SK-N-SH treated with all-trans-retinoic acid at 6 μM for 48 hours (cell line): ENCODE data around the gene CD164.

Experiments
- ARNTL ChIP-seq: fragments of 450-650 bp; formaldehyde crosslinking; IDR thresholded peaks from 2 replicates; pipeline ENCODE4 v1.5.0; 2020; ENCODE audit warnings: low read depth, mild to moderate bottlenecking, moderate library complexity, borderline replicate concordance
- ISL1 ChIP-seq: fragments of 250-450 bp; sonication (Bioruptor Pico); IDR thresholded peaks from 2 replicates; pipeline ENCODE4 v2.1.2; 2022; ENCODE audit warnings: mild to moderate bottlenecking, moderate library complexity
- TOX ChIP-seq: fragments of 250-450 bp; sonication (Bioruptor Pico); IDR thresholded peaks from 2 replicates; pipeline ENCODE4 v1.8.0; 2021; ENCODE audit warnings: mild to moderate bottlenecking, moderate library complexity, borderline replicate concordance
- ZC3H10 ChIP-seq: fragments of 250-450 bp; sonication (Bioruptor Pico); IDR thresholded peaks from 2 replicates; pipeline ENCODE4 v1.5.1; 2021; ENCODE audit warnings: mild to moderate bottlenecking, moderate library complexity
- ZFP3 ChIP-seq: fragments of 250-450 bp; sonication (Bioruptor Pico); IDR thresholded peaks from 2 replicates; pipeline ENCODE4 v1.5.0; 2020; ENCODE audit warnings: mild to moderate bottlenecking, moderate library complexity
- TF ChIP-seq, protein P1 (sequence below): fragments of 250-450 bp; sonication (Bioruptor Pico); IDR thresholded peaks from 2 replicates; pipeline ENCODE4 v1.8.0; 2020; ENCODE audit warnings: mild to moderate bottlenecking, moderate library complexity, borderline replicate concordance
- TF ChIP-seq, protein P2 (sequence below): fragments of 250-450 bp; sonication (Bioruptor Pico); IDR thresholded peaks from 2 replicates; pipeline ENCODE4 v1.5.1; 2020; ENCODE audit warnings: low read depth, mild to moderate bottlenecking, moderate library complexity
- TF ChIP-seq, protein P3 (sequence below): fragments of 250-450 bp; sonication (Bioruptor Pico); IDR thresholded peaks from 2 replicates; pipeline ENCODE4 v1.5.0; 2020; ENCODE audit warnings: mild to moderate bottlenecking, moderate library complexity
- TF ChIP-seq, protein P4 (sequence below): fragments of 250-450 bp; sonication (Bioruptor Pico); IDR thresholded peaks from 2 replicates; pipeline ENCODE4 v1.5.1; 2021; ENCODE audit warnings: mild to moderate bottlenecking, moderate library complexity

DNA sequence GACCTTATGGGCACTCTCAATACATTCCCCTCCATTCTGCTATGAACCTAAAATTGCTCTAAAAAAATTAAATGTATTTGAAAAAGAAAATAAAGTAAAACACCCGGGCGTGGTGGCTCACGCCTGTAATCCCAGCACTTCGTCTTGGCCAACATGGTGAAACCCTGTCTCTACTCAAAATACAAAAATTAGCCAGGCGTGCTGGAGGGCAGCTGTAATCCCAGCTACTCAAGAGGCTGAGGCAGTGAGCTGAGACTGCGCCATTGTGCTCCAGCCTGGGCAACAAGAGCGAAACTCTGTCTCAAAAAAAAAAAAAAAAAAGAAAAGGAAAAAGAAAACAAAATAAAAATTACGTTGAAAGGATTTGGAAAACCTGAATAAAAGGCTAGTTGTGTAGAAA lies 60.5 kb downstream of the CD164 start:
- TF ChIP-seq ZFP3 (CRISPR knock-in tag) (no peak), ISL1 (CRISPR knock-in tag) (no peak), ZC3H10 (CRISPR knock-in tag) (no peak), ARNTL (CRISPR knock-in tag) (no peak), TOX (CRISPR knock-in tag) (no peak)
- TF ChIP-seq, protein P1, sequence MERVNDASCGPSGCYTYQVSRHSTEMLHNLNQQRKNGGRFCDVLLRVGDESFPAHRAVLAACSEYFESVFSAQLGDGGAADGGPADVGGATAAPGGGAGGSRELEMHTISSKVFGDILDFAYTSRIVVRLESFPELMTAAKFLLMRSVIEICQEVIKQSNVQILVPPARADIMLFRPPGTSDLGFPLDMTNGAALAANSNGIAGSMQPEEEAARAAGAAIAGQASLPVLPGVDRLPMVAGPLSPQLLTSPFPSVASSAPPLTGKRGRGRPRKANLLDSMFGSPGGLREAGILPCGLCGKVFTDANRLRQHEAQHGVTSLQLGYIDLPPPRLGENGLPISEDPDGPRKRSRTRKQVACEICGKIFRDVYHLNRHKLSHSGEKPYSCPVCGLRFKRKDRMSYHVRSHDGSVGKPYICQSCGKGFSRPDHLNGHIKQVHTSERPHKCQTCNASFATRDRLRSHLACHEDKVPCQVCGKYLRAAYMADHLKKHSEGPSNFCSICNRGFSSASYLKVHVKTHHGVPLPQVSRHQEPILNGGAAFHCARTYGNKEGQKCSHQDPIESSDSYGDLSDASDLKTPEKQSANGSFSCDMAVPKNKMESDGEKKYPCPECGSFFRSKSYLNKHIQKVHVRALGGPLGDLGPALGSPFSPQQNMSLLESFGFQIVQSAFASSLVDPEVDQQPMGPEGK (CRISPR knock-in tag) = no peak
- TF ChIP-seq, protein P2, sequence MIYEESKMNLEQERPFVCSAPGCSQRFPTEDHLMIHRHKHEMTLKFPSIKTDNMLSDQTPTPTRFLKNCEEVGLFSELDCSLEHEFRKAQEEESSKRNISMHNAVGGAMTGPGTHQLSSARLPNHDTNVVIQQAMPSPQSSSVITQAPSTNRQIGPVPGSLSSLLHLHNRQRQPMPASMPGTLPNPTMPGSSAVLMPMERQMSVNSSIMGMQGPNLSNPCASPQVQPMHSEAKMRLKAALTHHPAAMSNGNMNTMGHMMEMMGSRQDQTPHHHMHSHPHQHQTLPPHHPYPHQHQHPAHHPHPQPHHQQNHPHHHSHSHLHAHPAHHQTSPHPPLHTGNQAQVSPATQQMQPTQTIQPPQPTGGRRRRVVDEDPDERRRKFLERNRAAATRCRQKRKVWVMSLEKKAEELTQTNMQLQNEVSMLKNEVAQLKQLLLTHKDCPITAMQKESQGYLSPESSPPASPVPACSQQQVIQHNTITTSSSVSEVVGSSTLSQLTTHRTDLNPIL (CRISPR knock-in tag) = no peak
- TF ChIP-seq, protein P3, sequence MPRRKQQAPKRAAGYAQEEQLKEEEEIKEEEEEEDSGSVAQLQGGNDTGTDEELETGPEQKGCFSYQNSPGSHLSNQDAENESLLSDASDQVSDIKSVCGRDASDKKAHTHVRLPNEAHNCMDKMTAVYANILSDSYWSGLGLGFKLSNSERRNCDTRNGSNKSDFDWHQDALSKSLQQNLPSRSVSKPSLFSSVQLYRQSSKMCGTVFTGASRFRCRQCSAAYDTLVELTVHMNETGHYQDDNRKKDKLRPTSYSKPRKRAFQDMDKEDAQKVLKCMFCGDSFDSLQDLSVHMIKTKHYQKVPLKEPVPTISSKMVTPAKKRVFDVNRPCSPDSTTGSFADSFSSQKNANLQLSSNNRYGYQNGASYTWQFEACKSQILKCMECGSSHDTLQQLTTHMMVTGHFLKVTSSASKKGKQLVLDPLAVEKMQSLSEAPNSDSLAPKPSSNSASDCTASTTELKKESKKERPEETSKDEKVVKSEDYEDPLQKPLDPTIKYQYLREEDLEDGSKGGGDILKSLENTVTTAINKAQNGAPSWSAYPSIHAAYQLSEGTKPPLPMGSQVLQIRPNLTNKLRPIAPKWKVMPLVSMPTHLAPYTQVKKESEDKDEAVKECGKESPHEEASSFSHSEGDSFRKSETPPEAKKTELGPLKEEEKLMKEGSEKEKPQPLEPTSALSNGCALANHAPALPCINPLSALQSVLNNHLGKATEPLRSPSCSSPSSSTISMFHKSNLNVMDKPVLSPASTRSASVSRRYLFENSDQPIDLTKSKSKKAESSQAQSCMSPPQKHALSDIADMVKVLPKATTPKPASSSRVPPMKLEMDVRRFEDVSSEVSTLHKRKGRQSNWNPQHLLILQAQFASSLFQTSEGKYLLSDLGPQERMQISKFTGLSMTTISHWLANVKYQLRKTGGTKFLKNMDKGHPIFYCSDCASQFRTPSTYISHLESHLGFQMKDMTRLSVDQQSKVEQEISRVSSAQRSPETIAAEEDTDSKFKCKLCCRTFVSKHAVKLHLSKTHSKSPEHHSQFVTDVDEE (CRISPR knock-in tag) = no peak
- TF ChIP-seq, protein P4, sequence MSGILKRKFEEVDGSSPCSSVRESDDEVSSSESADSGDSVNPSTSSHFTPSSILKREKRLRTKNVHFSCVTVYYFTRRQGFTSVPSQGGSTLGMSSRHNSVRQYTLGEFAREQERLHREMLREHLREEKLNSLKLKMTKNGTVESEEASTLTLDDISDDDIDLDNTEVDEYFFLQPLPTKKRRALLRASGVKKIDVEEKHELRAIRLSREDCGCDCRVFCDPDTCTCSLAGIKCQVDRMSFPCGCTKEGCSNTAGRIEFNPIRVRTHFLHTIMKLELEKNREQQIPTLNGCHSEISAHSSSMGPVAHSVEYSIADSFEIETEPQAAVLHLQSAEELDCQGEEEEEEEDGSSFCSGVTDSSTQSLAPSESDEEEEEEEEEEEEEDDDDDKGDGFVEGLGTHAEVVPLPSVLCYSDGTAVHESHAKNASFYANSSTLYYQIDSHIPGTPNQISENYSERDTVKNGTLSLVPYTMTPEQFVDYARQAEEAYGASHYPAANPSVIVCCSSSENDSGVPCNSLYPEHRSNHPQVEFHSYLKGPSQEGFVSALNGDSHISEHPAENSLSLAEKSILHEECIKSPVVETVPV = no peak
